Neural progenitor cell (in vitro differentiated cells): ENCODE results near the gene CYP3A5.

Experiments used
- CTCF ChIP-seq: fragments of 200-600 bp; sonication (generic); IDR thresholded peaks from 2 replicates; pipeline ENCODE4 v1.5.1; 2017; ENCODE audit warnings: antibody characterized with exemption, mild to moderate bottlenecking
- EZH2 ChIP-seq: fragments of 200-600 bp; sonication (generic); IDR thresholded peaks from 2 replicates; pipeline ENCODE4 v1.6.1; 2017; ENCODE audit warnings: antibody characterized with exemption, mild to moderate bottlenecking, moderate library complexity
- EZH2phosphoT487 ChIP-seq: fragments of 200-600 bp; sonication (generic); IDR thresholded peaks from 2 replicates; pipeline ENCODE4 v1.6.1; 2017; ENCODE audit warnings: antibody characterized with exemption

- TF ChIP-seq EZH2phosphoT487 (no peak), CTCF (no peak), EZH2 (no peak)
Observed at GRCh38 chr7:99629643-99630042, 50.2 kb downstream of the CYP3A5 start.
